Activated CD4-positive, alpha-beta memory T cell treated with anti-CD3 and anti-CD28 coated beads, Interleukin-2, amount 10 ng/mL, durations not matched to agents 7 days and 5 days (primary cell): ENCODE results near the gene PATL2. TPM values are rescaled to one million over a fixed set of nuclear protein-coding genes. Genes with fewer than 3 reads are reported as not detected.
"Not testable (repeated sequence)": the region's sequence is repeated elsewhere in the genome, so short reads cannot be mapped to it uniquely, and the experiment has no call there.

ENCODE experiments used
- CTCF ChIA-PET: fragments of 350-600 bp; sonication (Branson Sonifier 250); formaldehyde crosslinking; loops from one replicate; lab custom pipeline; 2021; ENCODE audit warnings: antibody characterized with exemption, inconsistent platforms; lab: Charles Lee
- POLR2A ChIA-PET: fragments of 350-600 bp; sonication (Branson Sonifier 250); formaldehyde crosslinking; loops from one replicate; lab custom pipeline; 2021; ENCODE audit warnings: antibody characterized with exemption; lab: Charles Lee
- DNase-seq: peaks from one replicate; pipeline ENCODE4 v3.0.0-alpha.2; 2020
- H3K27ac Mint-ChIP-seq: one replicate; pipeline ENCODE4 v1.8.0; 2021; ENCODE audit warnings: mild to moderate bottlenecking, mixed read lengths
- H3K27me3 Mint-ChIP-seq: one replicate; pipeline ENCODE4 v1.8.0; 2021; ENCODE audit warnings: mixed read lengths
- H3K36me3 Mint-ChIP-seq: one replicate; pipeline ENCODE4 v1.8.0; 2021; ENCODE audit warnings: low read depth, mixed read lengths
- H3K4me1 Mint-ChIP-seq: one replicate; pipeline ENCODE4 v1.8.0; 2021; ENCODE audit warnings: mixed read lengths
- H3K4me3 Mint-ChIP-seq: one replicate; pipeline ENCODE4 v1.8.0; 2021; ENCODE audit warnings: mild to moderate bottlenecking, mixed read lengths
- H3K9me3 Mint-ChIP-seq: one replicate; pipeline ENCODE4 v1.8.0; 2021; ENCODE audit warnings: mixed read lengths
- total RNA-seq, 2 experiments: library from RNA; stranded (reverse); gene quantifications; one replicate each; pipeline ENCODE4 v1.2.3, GENCODE V29; 2021

The PATL2 gene
- total RNA-seq, 2 experiments from 2014 or later: 36.3 to 36.8 TPM

- Mint-ChIP-seq H3K27me3 (no peaks in the 10 kb centered on the region), H3K9me3 (peaks cover 14% of the 10 kb centered on the region), H3K36me3 (peaks cover 71% of the 10 kb centered on the region), H3K4me3 (no peak overlapping the region), H3K27ac (no peak overlapping the region), H3K4me1 (peaks cover 23% of the 10 kb centered on the region)
- POLR2A ChIA-PET: interaction anchor here (0.9 to 37.6 kb wide), 5 partner anchors 8 to 316 kb away, joined by 3 to 4153 read pairs (median 4); partner anchors contain the start of genes SPG11 and TRIM69
- DNase-seq: no peak
- CTCF ChIA-PET: no interaction called here
These were observed 4.0 kb downstream of the PATL2 start for GRCh38 chr15:44706946-44707636.

- Mint-ChIP-seq H3K27me3 (no peaks in the 10 kb centered on the region), H3K27ac (no peak overlapping the region), H3K4me1 (peaks cover 26% of the 10 kb centered on the region), H3K36me3 (peaks cover 69% of the 10 kb centered on the region), H3K4me3 (no peak overlapping the region), H3K9me3 (peaks cover 20% of the 10 kb centered on the region)
- CTCF ChIA-PET: interaction anchor here (2.1 kb wide), 1 partner anchor 43 kb away, joined by 9 read pairs; the partner anchor contains the start of gene SPG11
- no peak for DNase-seq
- POLR2A ChIA-PET: interaction anchor here (0.6 to 37.6 kb wide), 4 partner anchors 9 to 317 kb away, joined by 3 to 4153 read pairs (median 1596); partner anchors contain the start of genes SPG11 and TRIM69
These were observed 4.7 kb downstream of the PATL2 start for GRCh38 chr15:44706401-44706800.

- DNase-seq: no peak
- H3K4me1 Mint-ChIP-seq: peaks cover 28% of the 10 kb centered on the region
- H3K9me3 Mint-ChIP-seq: peaks cover 20% of the 10 kb centered on the region
- no peaks in the 10 kb centered on the region for H3K27me3 Mint-ChIP-seq
- CTCF ChIA-PET: interaction anchor here (1.6 to 2.1 kb wide), 2 partner anchors 13 to 43 kb away, joined by 6 to 9 read pairs; partner anchors contain the start of gene SPG11
- H3K4me3 Mint-ChIP-seq: no peak overlapping the region
- POLR2A ChIA-PET: interaction anchor here (0.6 to 37.6 kb wide), 3 partner anchors 9 to 30 kb away, joined by 3 to 4153 read pairs (median 3188); partner anchors contain the start of genes SPG11 and TRIM69
- H3K36me3 Mint-ChIP-seq: peaks cover 68% of the 10 kb centered on the region
- no peak overlapping the region for H3K27ac Mint-ChIP-seq
These were observed 5.1 kb downstream of the PATL2 start for GRCh38 chr15:44705986-44706385.

GRCh38 chr15:44700676-44701075 is 10.4 kb downstream of the PATL2 start:
- POLR2A ChIA-PET: interaction anchor here (1.2 to 4.0 kb wide), 3 partner anchors 11 to 34 kb away, joined by 4 to 19 read pairs (median 6); partner anchors contain the start of genes B2M and PATL2
- DNase-seq, H3K27ac Mint-ChIP-seq, H3K4me3 Mint-ChIP-seq, CTCF ChIA-PET: not testable (repeated sequence)
- peaks cover 26% of the 10 kb centered on the region for H3K9me3 Mint-ChIP-seq
- peaks cover 17% of the 10 kb centered on the region for H3K4me1 Mint-ChIP-seq
- H3K27me3 Mint-ChIP-seq: peaks cover 15% of the 10 kb centered on the region
- H3K36me3 Mint-ChIP-seq: peaks cover 51% of the 10 kb centered on the region

- DNase-seq: no peak
- ChIA-PET POLR2A (interaction anchor here (0.8 to 4.0 kb wide), 6 partner anchors 9 to 34 kb away, joined by 3 to 19 read pairs (median 5); partner anchors contain the start of genes B2M, PATL2 and SPG11), CTCF (interaction anchor here (0.7 kb wide), 1 partner anchor 83 kb away, joined by 3 read pairs; no protein-coding TSS in a partner anchor)
- Mint-ChIP-seq H3K4me1 (peaks cover 25% of the 10 kb centered on the region), H3K27me3 (peaks cover 15% of the 10 kb centered on the region), H3K9me3 (peaks cover 17% of the 10 kb centered on the region), H3K4me3 (no peak overlapping the region), H3K36me3 (peaks cover 39% of the 10 kb centered on the region), H3K27ac (no peak overlapping the region)
These were observed 12.5 kb downstream of the PATL2 start for GRCh38 chr15:44698641-44699040.

- peaks cover 15% of the 10 kb centered on the region for H3K27me3 Mint-ChIP-seq
- CTCF ChIA-PET: no interaction called here
- peaks cover 11% of the 10 kb centered on the region for H3K9me3 Mint-ChIP-seq
These were observed 14.1 kb downstream of the PATL2 start for GRCh38 chr15:44697014-44697413.

GRCh38 chr15:44695294-44695693 is 15.8 kb downstream of the PATL2 start:
- peaks cover 10% of the 10 kb centered on the region for H3K36me3 Mint-ChIP-seq
- no peak overlapping the region for H3K4me3 Mint-ChIP-seq
- CTCF ChIA-PET: interaction anchor here (0.6 to 1.7 kb wide), 2 partner anchors 32 to 1600 kb away, joined by 3 to 5 read pairs; partner anchors contain the start of gene SPG11
- no peak for DNase-seq
- H3K27ac Mint-ChIP-seq: no peak overlapping the region
- no peaks in the 10 kb centered on the region for H3K9me3 Mint-ChIP-seq
- H3K4me1 Mint-ChIP-seq: peaks cover 20% of the 10 kb centered on the region
- H3K27me3 Mint-ChIP-seq: peaks cover 15% of the 10 kb centered on the region
- POLR2A ChIA-PET: interaction anchor here (0.9 to 3.0 kb wide), 4 partner anchors 16 to 29 kb away, joined by 4 to 23 read pairs (median 6); partner anchors contain the start of genes B2M and PATL2

More at GRCh38 chr15:44697014-44697413, 14.1 kb downstream of the PATL2 start:
- Mint-ChIP-seq H3K4me1 (peaks cover 25% of the 10 kb centered on the region), H3K4me3 (no peak overlapping the region), H3K36me3 (peaks cover 24% of the 10 kb centered on the region), H3K27ac (no peak overlapping the region)
- no peak for DNase-seq
- POLR2A ChIA-PET: interaction anchor here (0.7 to 1.8 kb wide), 4 partner anchors 10 to 55 kb away, joined by 3 to 4 read pairs (median 3); no protein-coding TSS in a partner anchor

GRCh38 chr15:44694416-44694815 is 16.7 kb downstream of the PATL2 start:
- Mint-ChIP-seq H3K27me3 (peaks cover 15% of the 10 kb centered on the region), H3K36me3 (peaks cover 6% of the 10 kb centered on the region), H3K4me3 (no peak overlapping the region), H3K27ac (no peak overlapping the region), H3K9me3 (peaks cover 2% of the 10 kb centered on the region), H3K4me1 (peaks cover 22% of the 10 kb centered on the region)
- ChIA-PET CTCF (no interaction called here), POLR2A (interaction anchor here (1.2 to 3.0 kb wide), 3 partner anchors 17 to 35 kb away, joined by 3 to 23 read pairs (median 7); partner anchors contain the start of genes B2M and PATL2)
- no peak for DNase-seq

GRCh38 chr15:44692659-44693058 is 18.5 kb downstream of the PATL2 start:
- Mint-ChIP-seq H3K36me3 (peaks cover 18% of the 10 kb centered on the region), H3K4me3 (no peak overlapping the region), H3K27ac (no peak overlapping the region), H3K27me3 (peaks cover 9% of the 10 kb centered on the region), H3K4me1 (peaks cover 36% of the 10 kb centered on the region), H3K9me3 (peaks cover 16% of the 10 kb centered on the region)
- no peak for DNase-seq
- ChIA-PET CTCF (interaction anchor here (0.9 to 1.7 kb wide), 7 partner anchors 10 to 472 kb away, joined by 3 to 9 read pairs (median 5); partner anchors contain the start of genes B2M, PATL2 and SPG11), POLR2A (interaction anchor here (1.2 to 35.5 kb wide), 5 partner anchors 9 to 29 kb away, joined by 4 to 4153 read pairs (median 5); partner anchors contain the start of genes B2M, PATL2, SPG11 and TRIM69)

GRCh38 chr15:44690245-44690644 is 20.9 kb downstream of the PATL2 start:
- H3K9me3 Mint-ChIP-seq: peaks cover 27% of the 10 kb centered on the region
- ChIA-PET CTCF (interaction anchor here (0.7 to 2.0 kb wide), 7 partner anchors 13 to 92 kb away, joined by 3 to 19 read pairs (median 7); partner anchors contain the start of genes B2M, PATL2 and SPG11), POLR2A (interaction anchor here (0.7 to 35.5 kb wide), 4 partner anchors 13 to 31 kb away, joined by 3 to 4153 read pairs (median 59); partner anchors contain the start of genes B2M, PATL2, SPG11 and TRIM69)
- not testable (repeated sequence) for H3K27me3 Mint-ChIP-seq, H3K4me3 Mint-ChIP-seq
- H3K4me1 Mint-ChIP-seq: peaks cover 44% of the 10 kb centered on the region
- H3K27ac Mint-ChIP-seq: peak overlapping the region; percentile 52
- peak; percentile 56 for DNase-seq
- H3K36me3 Mint-ChIP-seq: peaks cover 40% of the 10 kb centered on the region

GRCh38 chr15:44689318-44689717 is 21.8 kb downstream of the PATL2 start:
- POLR2A ChIA-PET: interaction anchor here (3.2 to 35.5 kb wide), 3 partner anchors 12 to 32 kb away, joined by 27 to 4153 read pairs (median 91); partner anchors contain the start of genes B2M, PATL2, SPG11 and TRIM69
- Mint-ChIP-seq H3K4me1 (peaks cover 49% of the 10 kb centered on the region), H3K27ac (peak overlapping the region; percentile 31)

More at GRCh38 chr15:44689318-44689717, 21.8 kb downstream of the PATL2 start:
- Mint-ChIP-seq H3K36me3 (peaks cover 48% of the 10 kb centered on the region), H3K9me3 (peaks cover 35% of the 10 kb centered on the region)
- CTCF ChIA-PET: interaction anchor here (0.8 to 2.0 kb wide), 4 partner anchors 19 to 49 kb away, joined by 3 to 8 read pairs (median 6); partner anchors contain the start of gene SPG11
- DNase-seq, H3K27me3 Mint-ChIP-seq, H3K4me3 Mint-ChIP-seq: not testable (repeated sequence)
